HEK293T (cell line): ENCODE data around the gene METTL25B.

ENCODE experiments used
- CTBP1 ChIP-seq: fragments of 450-650 bp; IDR thresholded peaks from 2 replicates; pipeline ENCODE4 v1.6.1; 2016; ENCODE audit warnings: borderline replicate concordance
- FOXK2 ChIP-seq: fragments of 450-650 bp; IDR thresholded peaks from 2 replicates; pipeline ENCODE4 v1.6.1; 2016; ENCODE audit warnings: mild to moderate bottlenecking
- HDGF ChIP-seq: fragments of 450-650 bp; IDR thresholded peaks from 2 replicates; pipeline ENCODE4 v1.6.1; 2017; ENCODE audit warnings: antibody characterized with exemption, borderline replicate concordance
- SUZ12 ChIP-seq: fragments of 450-650 bp; IDR thresholded peaks from 2 replicates; pipeline ENCODE4 v1.6.1; 2016; ENCODE audit warnings: mild to moderate bottlenecking
- ZNF384 ChIP-seq: fragments of 450-650 bp; IDR thresholded peaks from 2 replicates; pipeline ENCODE4 v1.6.1; 2016

- no peak for TF ChIP-seq FOXK2
- no peak for TF ChIP-seq SUZ12
- TF ChIP-seq HDGF = no peak
- no peak for TF ChIP-seq CTBP1
- TF ChIP-seq ZNF384 = no peak
These were observed 16.1 kb downstream of the METTL25B start for GRCh38 chr1:156744344-156744743.
